ENCODE data around the gene KPNA6.
A peak's percentile ranks its signal among the peaks of the same experiment; 100 is the strongest.

Gene KPNA6

DNA sequence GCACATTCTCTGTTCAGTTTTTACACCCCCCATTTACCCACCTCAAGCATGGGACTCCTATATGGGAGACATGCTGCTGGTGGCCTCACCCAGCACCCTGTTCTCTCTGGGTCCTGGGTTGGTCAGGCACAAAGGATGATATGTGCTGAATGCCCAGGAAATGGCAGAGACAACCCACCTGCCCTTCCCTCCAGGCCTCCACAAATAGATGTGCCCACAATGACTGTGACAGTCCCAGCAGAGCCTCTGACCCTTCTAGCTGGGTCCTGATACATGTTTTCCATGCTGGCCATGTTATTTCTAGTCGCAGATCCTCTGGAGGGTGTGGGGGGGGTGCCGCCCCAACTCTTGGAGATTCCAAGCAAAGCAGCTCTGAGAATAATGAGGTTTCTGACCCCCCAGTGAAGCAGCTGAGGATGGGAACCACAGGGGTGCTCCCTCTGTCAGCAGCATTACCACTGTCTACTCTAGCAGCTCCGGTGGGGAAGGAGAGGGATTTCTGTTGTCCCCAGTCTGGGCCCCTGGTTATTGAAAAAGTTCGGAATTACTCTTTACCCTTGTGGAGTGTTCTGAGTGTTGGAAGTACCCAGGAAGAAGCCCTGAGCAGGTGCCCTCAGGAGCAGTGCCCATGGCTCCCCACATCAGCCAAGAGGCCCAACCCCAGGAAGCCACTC, 91.3 kb downstream of the KPNA6 start:
- TF ChIP-seq, protein P1, sequence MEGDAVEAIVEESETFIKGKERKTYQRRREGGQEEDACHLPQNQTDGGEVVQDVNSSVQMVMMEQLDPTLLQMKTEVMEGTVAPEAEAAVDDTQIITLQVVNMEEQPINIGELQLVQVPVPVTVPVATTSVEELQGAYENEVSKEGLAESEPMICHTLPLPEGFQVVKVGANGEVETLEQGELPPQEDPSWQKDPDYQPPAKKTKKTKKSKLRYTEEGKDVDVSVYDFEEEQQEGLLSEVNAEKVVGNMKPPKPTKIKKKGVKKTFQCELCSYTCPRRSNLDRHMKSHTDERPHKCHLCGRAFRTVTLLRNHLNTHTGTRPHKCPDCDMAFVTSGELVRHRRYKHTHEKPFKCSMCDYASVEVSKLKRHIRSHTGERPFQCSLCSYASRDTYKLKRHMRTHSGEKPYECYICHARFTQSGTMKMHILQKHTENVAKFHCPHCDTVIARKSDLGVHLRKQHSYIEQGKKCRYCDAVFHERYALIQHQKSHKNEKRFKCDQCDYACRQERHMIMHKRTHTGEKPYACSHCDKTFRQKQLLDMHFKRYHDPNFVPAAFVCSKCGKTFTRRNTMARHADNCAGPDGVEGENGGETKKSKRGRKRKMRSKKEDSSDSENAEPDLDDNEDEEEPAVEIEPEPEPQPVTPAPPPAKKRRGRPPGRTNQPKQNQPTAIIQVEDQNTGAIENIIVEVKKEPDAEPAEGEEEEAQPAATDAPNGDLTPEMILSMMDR (IDR thresholded peaks at IDR 0.05; ENCODE audit: control extremely low read depth, extremely low read depth, low read depth, missing control alignments): no peak
- POLR2A ChIA-PET: no interaction called here
- DNase-seq (ENCODE audit: extremely low spot score): no peak
- CTCF ChIA-PET: interaction anchor here (1.6 to 2.8 kb wide), 4 partner anchors 12 to 50 kb away, joined by 4 to 17 read pairs (median 6); no protein-coding TSS in a partner anchor

DNA sequence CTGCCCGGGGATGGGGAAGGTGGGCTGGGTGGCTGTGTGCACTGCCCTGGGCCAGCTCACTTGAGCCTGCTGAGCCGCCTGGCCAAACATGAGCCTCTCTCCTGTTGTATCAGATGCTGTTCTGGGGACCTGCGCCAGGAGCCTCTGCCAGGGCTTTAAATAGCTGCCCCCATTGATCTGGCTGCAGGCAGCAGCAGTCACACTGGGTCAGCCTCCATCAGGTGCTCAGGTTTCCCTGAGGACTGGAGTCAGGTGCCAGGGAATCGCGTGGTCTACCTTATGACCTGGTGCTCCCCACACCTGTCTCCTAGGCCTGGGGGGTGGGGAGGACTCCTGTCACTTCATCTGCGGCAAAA, 91.8 kb downstream of the KPNA6 start:
- ChIA-PET CTCF (interaction anchor here (1.4 to 2.7 kb wide), 4 partner anchors 11 to 50 kb away, joined by 3 to 6 read pairs (median 4); no protein-coding TSS in a partner anchor), POLR2A (interaction anchor here (1.9 kb wide), 1 partner anchor 20 kb away, joined by 13 read pairs; the partner anchor contains the start of gene TXLNA)
- TF ChIP-seq, protein P1 (IDR thresholded peaks at IDR 0.05; ENCODE audit: control extremely low read depth, extremely low read depth, low read depth, missing control alignments): no peak
- no peak for DNase-seq (ENCODE audit: extremely low spot score)

DNA sequence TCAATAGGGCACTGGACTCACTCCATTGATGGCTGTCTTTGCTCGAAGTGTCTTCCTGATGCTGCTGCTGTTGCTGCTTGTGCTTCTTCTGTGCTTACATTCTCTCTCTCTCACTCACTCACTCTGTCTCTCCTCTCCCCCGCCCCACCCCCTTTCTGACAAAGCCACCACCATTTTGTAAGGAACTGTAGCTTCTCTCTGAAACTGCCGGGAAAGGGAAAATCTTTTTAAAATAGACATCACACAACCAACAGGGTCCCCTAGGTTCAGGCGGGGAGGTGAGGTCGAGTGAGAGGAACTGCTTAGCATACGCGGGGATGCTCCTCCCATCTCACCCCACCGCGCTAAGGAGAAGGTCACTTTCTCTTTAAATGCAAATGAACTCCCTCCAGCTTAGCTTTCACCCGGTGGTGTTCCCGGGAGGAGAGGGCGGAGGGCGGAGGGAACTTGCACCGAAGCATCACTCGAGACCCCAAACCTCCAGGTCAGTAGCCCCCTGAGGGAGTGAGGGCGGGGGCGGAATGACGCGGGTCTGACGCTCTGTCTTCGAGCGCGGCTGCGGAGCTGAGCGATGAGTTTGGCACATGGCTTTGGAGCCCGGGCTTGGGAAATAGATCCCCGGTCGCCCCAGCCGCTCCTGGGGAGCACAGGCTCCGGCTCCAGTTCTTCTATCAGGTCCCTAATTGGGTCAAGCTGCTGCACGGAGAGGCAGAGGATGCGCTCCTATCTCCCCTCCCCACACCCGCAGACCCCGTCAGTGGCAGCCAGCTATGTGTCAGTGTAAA, 92.6 kb downstream of the KPNA6 start, which contains the start of gene CCDC28B:
TSS of gene CCDC28B (plus strand) at position 370 of the 785 bp plus-strand sequence. CDS start 1,341 bp downstream, outside the sequence.
- TF ChIP-seq, protein P1 (IDR thresholded peaks at IDR 0.05; ENCODE audit: control extremely low read depth, extremely low read depth, low read depth, missing control alignments): no peak
- peak; percentile 78 for DNase-seq (ENCODE audit: extremely low spot score)
- ChIA-PET POLR2A (interaction anchor here (0.5 to 2.4 kb wide), 7 partner anchors 10 to 194 kb away, joined by 3 to 13 read pairs (median 3); partner anchors contain the start of genes BSDC1, KPNA6, MARCKSL1 and TXLNA), CTCF (interaction anchor here (0.8 to 3.3 kb wide), 10 partner anchors 8 to 117 kb away, joined by 3 to 30 read pairs (median 4); partner anchors contain the start of gene TXLNA)

DNA sequence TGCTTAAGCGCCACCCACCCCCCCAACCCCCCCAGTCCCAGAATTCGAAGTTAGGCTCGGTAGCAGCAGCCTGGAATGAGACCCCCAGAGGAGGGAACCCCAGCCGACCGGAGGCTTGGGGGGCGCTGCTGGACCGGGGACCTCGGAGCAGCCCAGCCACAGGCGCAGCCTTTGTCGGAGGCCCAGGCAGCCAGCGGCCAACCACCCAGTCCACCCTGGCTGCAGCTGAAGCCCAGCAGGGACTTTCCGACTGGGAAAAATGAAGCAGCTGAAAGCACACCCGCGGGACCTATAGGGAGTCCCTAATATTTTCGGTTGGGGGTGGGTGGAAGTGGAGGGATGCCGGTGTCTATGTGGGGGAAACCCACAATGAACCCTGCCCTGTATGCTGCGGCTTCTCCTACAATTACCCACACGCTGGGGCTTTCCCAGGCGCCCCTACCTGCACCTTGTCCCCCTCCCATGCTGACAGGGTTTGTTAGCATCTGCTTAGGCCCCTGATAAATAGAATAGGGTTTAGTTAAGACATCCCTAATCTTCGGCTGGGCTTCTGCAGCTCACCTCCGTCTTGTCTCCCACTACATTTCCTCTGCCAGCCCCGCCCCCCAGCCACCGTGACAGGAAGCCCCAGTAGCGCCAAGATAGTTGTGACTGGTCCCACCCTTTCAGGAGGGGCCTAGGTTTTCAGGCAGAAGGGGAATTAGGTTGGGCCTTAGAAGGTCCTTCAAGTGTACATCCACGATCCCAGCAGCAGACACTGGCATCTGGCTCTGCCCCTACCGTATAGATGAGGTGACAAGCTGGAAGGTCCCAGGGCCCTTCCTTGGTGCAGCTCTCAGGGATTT, 93.4 kb downstream of the KPNA6 start:
- TF ChIP-seq, protein P1 (IDR thresholded peaks at IDR 0.05; ENCODE audit: control extremely low read depth, extremely low read depth, low read depth, missing control alignments): no peak
- ChIA-PET CTCF (interaction anchor here (1.3 to 3.3 kb wide), 7 partner anchors 9 to 90 kb away, joined by 3 to 30 read pairs (median 3); partner anchors contain the start of gene TXLNA), POLR2A (interaction anchor here (0.6 to 2.4 kb wide), 5 partner anchors 12 to 135 kb away, joined by 3 to 13 read pairs (median 4); partner anchors contain the start of genes KPNA6, MARCKSL1 and TXLNA)
- DNase-seq (ENCODE audit: extremely low spot score): peak; percentile 80

DNA sequence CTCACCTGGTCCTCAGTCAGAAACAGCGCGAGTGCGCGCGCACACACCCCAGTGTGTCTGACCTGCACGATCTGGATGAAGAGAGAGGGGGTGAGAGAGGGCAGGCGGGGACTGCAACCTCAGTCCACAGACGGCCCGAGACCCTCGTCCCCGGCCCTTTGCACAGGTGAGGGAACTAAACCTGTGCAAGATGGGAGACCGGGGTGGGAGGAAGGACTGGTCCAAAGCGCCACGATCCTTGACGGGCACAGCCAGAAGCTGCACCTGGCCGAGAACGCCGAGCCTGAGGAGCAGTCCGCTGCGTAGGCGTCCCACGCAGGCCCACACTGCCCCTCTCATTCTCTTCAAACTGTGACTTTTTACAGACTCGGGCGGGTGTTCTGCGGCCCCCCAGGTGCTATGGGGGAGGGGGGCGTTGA, 97.1 kb downstream of the KPNA6 start:
- TF ChIP-seq, protein P1 (IDR thresholded peaks at IDR 0.05; ENCODE audit: control extremely low read depth, extremely low read depth, low read depth, missing control alignments): no peak
- ChIA-PET POLR2A (interaction anchor here (1.7 kb wide), 1 partner anchor 131 kb away, joined by 7 read pairs; the partner anchor contains the start of gene MARCKSL1), CTCF (interaction anchor here (1.5 to 4.1 kb wide), 3 partner anchors 11 to 43 kb away, joined by 3 to 39 read pairs (median 7); no protein-coding TSS in a partner anchor)
- no peak for DNase-seq (ENCODE audit: extremely low spot score)
